ENCODE results near the gene AUTS2. TPM values are rescaled to one million over a fixed set of nuclear protein-coding genes. Genes with fewer than 3 reads are reported as not detected.

AUTS2 gene
- polyA plus RNA-seq, 1 donor (not counting 4 experiments of a cell fraction or from before 2014, with no cell fraction given) = 4.7 TPM

DNA sequence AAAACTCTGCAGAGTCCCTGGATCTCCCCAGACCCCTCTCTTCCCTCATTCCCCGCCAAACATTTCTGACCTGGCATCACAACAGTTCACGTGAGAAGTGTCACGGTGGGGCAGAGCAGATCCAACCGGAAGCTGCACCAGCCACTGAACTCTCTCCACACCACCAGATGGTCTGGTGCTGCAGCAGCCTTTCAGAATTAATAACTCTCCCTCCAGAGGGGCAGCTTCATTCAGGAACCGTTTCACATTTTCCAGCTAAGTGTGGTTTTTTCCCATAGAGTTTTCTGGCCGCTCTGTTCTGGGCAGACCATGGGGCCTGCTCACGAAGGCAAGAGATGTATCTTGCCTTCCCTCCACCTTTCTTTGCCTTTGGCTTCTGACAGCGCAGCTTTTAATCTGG, 1047.0 kb downstream of the AUTS2 start:
- H3K9me3 ChIP-seq (ENCODE audit: control insufficient read depth, low read depth, low read length) = no peaks in the 10 kb centered on the region
- no peak overlapping the region for H3K27ac ChIP-seq (ENCODE audit: control insufficient read depth, insufficient read depth, low read length)
- no peaks in the 10 kb centered on the region for H4K20me1 ChIP-seq (ENCODE audit: control insufficient read depth, extremely low read depth, insufficient read depth, low read length)
- DNase-seq (ENCODE audit: low read depth, low spot score) (no peak), FAIRE-seq (no peak)
- H3K27me3 ChIP-seq (ENCODE audit: control insufficient read depth, extremely low read depth, insufficient read depth, low read length) = no peaks in the 10 kb centered on the region
- H3K79me2 ChIP-seq (ENCODE audit: control insufficient read depth, insufficient read depth, low read length) = no peaks in the 10 kb centered on the region
- no peaks in the 10 kb centered on the region for H3K9me1 ChIP-seq (ENCODE audit: control insufficient read depth, extremely low read depth, insufficient read depth, low read length)
- H3K4me2 ChIP-seq (ENCODE audit: control insufficient read depth, extremely low read depth, insufficient read depth, low read depth, low read length) = no peak overlapping the region
- no peak overlapping the region for H2AFZ ChIP-seq (ENCODE audit: control insufficient read depth, low read length)
- H3K4me3 ChIP-seq (ENCODE audit: control insufficient read depth in 2 of 3, extremely low read depth in 1 of 3, insufficient read depth in 2 of 3, low read depth in 1 of 3, low read length in 3 of 3) = no peak overlapping the region
- dilution Hi-C loops (cut with MboI; ENCODE audit: extremely low pct_ligation_motif_present, low sequenced_read_pairs) = no loop called here
- no peak for TF ChIP-seq CTCF (optimal IDR thresholded peaks at IDR 0.05 in 1 of 3, IDR thresholded peaks at IDR 0.05 in 1 of 3, conservative IDR thresholded peaks at IDR 0.05 in 1 of 3; ENCODE audit: extremely low read depth in 1 of 3, insufficient read depth in 2 of 3, low read length in 3 of 3)
- H3K4me1 ChIP-seq (ENCODE audit: control insufficient read depth, extremely low read depth, insufficient read depth, low read length) = peaks cover 16% of the 10 kb centered on the region
- no peaks in the 10 kb centered on the region for H3K36me3 ChIP-seq (ENCODE audit: control insufficient read depth in 2 of 2, extremely low read depth in 1 of 2, insufficient read depth in 2 of 2, low read length in 2 of 2)
- no peak overlapping the region for H3K9ac ChIP-seq (ENCODE audit: control insufficient read depth, extremely low read depth, insufficient read depth, low read length)

DNA sequence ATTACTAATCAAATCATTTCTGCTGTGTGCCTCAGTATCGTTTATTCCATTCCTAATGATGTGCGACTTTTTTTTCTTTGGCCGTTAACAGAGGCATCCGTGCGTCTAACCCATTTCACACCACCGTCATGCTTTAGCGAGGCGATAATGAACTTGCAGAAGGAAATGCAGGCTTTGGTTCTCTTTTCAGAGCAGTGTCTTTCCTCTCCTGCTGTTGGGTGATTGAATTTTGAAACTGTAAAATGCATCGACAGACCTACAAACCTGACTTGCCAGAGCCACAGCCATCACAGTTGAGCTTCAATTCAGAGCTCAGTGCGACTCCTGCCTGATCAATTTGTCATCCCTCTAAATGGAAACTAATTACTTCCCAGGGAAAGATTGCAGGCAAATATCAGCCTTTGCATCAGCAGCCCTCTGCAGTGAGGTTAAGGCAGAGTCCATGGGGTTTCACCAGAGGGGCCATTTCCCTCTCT, 1047.6 kb downstream of the AUTS2 start:
- dilution Hi-C loops (cut with MboI; ENCODE audit: extremely low pct_ligation_motif_present, low sequenced_read_pairs) = no loop called here
- no peak overlapping the region for H2AFZ ChIP-seq (ENCODE audit: control insufficient read depth, low read length)
- no peaks in the 10 kb centered on the region for H3K36me3 ChIP-seq (ENCODE audit: control insufficient read depth in 2 of 2, extremely low read depth in 1 of 2, insufficient read depth in 2 of 2, low read length in 2 of 2)
- DNase-seq (ENCODE audit: low read depth, low spot score) = no peak
- no peak for FAIRE-seq
- H3K4me3 ChIP-seq (ENCODE audit: control insufficient read depth in 2 of 3, extremely low read depth in 1 of 3, insufficient read depth in 2 of 3, low read depth in 1 of 3, low read length in 3 of 3) = no peak overlapping the region
- H3K79me2 ChIP-seq (ENCODE audit: control insufficient read depth, insufficient read depth, low read length) = no peaks in the 10 kb centered on the region
- H3K9me1 ChIP-seq (ENCODE audit: control insufficient read depth, extremely low read depth, insufficient read depth, low read length) = no peaks in the 10 kb centered on the region
- TF ChIP-seq CTCF (optimal IDR thresholded peaks at IDR 0.05 in 1 of 3, IDR thresholded peaks at IDR 0.05 in 1 of 3, conservative IDR thresholded peaks at IDR 0.05 in 1 of 3; ENCODE audit: extremely low read depth in 1 of 3, insufficient read depth in 2 of 3, low read length in 3 of 3) (no peak), EZH2 (IDR thresholded peaks at IDR 0.05; ENCODE audit: low read length) (no peak)
- H3K27me3 ChIP-seq (ENCODE audit: control insufficient read depth, extremely low read depth, insufficient read depth, low read length) = no peaks in the 10 kb centered on the region
- no peak overlapping the region for H3K4me2 ChIP-seq (ENCODE audit: control insufficient read depth, extremely low read depth, insufficient read depth, low read depth, low read length)
- peaks cover 16% of the 10 kb centered on the region for H3K4me1 ChIP-seq (ENCODE audit: control insufficient read depth, extremely low read depth, insufficient read depth, low read length)
- no peaks in the 10 kb centered on the region for H4K20me1 ChIP-seq (ENCODE audit: control insufficient read depth, extremely low read depth, insufficient read depth, low read length)
- H3K27ac ChIP-seq (ENCODE audit: control insufficient read depth, insufficient read depth, low read length) = no peak overlapping the region
- no peaks in the 10 kb centered on the region for H3K9me3 ChIP-seq (ENCODE audit: control insufficient read depth, low read depth, low read length)
- no peak overlapping the region for H3K9ac ChIP-seq (ENCODE audit: control insufficient read depth, extremely low read depth, insufficient read depth, low read length)
